GM10248 (cell line): ENCODE measurements around the gene FBXW4.

ENCODE experiments used
- CTCF ChIA-PET: fragments of 300-600 bp; sonication (Branson Sonifier 250); formaldehyde crosslinking; extraction: SDS; loops from one replicate; lab custom pipeline; 2021; ENCODE audit warnings: antibody characterized with exemption; lab: Yijun Ruan, JAX
- POLR2A ChIA-PET: fragments of 350-650 bp; sonication (Branson Sonifier 250); formaldehyde crosslinking; extraction: SDS; loops from one replicate; lab custom pipeline; 2020; ENCODE audit warnings: antibody characterized with exemption; lab: Yijun Ruan, JAX
- DNase-seq: peaks from one replicate; pipeline ENCODE4 v3.0.0; 2012; ENCODE audit errors: extremely low spot score
- CTCF ChIP-seq: IDR thresholded peaks from 2 replicates; pipeline ENCODE4 v1.5.1; 2012; ENCODE audit warnings: mild to moderate bottlenecking, low read depth; ENCODE audit errors: extremely low read depth, missing control alignments, control extremely low read depth

Gene FBXW4

GRCh38 chr10:101631821-101632475 lies 63.0 kb downstream of the FBXW4 start:
- ChIA-PET CTCF (no interaction called here), POLR2A (no interaction called here)
- no peak for DNase-seq
- TF ChIP-seq CTCF = no peak

GRCh38 chr10:101630633-101630920 lies 64.4 kb downstream of the FBXW4 start:
- CTCF ChIA-PET = interaction anchor here (1.0 kb wide), 1 partner anchor 31 kb away, joined by 3 read pairs; no protein-coding TSS in a partner anchor
- POLR2A ChIA-PET = no interaction called here
- no peak for TF ChIP-seq CTCF
- DNase-seq = no peak

- POLR2A ChIA-PET = no interaction called here
- DNase-seq = no peak
- TF ChIP-seq CTCF = no peak
- CTCF ChIA-PET = interaction anchor here (1.0 to 1.8 kb wide), 3 partner anchors 10 to 31 kb away, joined by 3 to 6 read pairs (median 3); no protein-coding TSS in a partner anchor
These were observed 64.9 kb downstream of the FBXW4 start for GRCh38 chr10:101629837-101630632.

GRCh38 chr10:101625821-101626412 lies 69.1 kb downstream of the FBXW4 start:
- DNase-seq = no peak
- ChIA-PET CTCF (interaction anchor here (1.2 kb wide), 1 partner anchor 155 kb away, joined by 5 read pairs; no protein-coding TSS in a partner anchor), POLR2A (interaction anchor here (0.6 kb wide), 1 partner anchor 41 kb away, joined by 5 read pairs; no protein-coding TSS in a partner anchor)
- no peak for TF ChIP-seq CTCF

- CTCF ChIA-PET = interaction anchor here (1.2 kb wide), 1 partner anchor 22 kb away, joined by 4 read pairs; no protein-coding TSS in a partner anchor
- POLR2A ChIA-PET = no interaction called here
- TF ChIP-seq CTCF = no peak
- no peak for DNase-seq
These were observed 70.4 kb downstream of the FBXW4 start for GRCh38 chr10:101624526-101625102.

- POLR2A ChIA-PET = no interaction called here
- no peak for DNase-seq
- no peak for TF ChIP-seq CTCF
- CTCF ChIA-PET = interaction anchor here (1.3 to 4.9 kb wide), 3 partner anchors 20 to 410 kb away, joined by 4 to 26 read pairs (median 6); no protein-coding TSS in a partner anchor
These were observed 71.4 kb downstream of the FBXW4 start for GRCh38 chr10:101623528-101623927.
